ENCODE data around the gene SH2D2A. TPM values are rescaled to one million over a fixed set of nuclear protein-coding genes. Genes with fewer than 3 reads are reported as not detected.

Gene SH2D2A
- total and polyA plus RNA-seq, 2 of the 4 experiments (the other 2 are of a cell fraction) = not detected

DNA sequence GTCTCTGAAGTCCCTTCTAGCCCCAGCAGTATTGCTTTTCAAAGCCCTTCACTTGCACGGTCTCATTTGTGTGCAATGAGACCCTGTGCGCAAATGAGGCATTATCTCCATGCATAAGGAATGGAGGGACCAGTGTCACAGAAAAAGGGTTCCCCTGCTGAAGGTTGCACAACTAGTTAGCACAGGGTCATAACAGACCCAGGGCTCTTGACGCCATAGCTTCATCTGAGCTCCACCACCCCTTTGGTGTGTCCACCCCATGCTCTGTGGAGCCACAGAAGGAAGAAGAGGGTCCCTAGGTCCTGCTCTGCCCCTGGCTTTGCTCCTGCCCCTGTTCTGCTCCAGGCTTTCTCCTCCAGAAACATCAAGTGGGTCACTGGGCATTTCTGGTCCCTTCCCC is 12.6 kb downstream of the SH2D2A start:
- no peak overlapping the region for H3K27ac ChIP-seq (ENCODE audit: insufficient read depth, low read length)
- H2BK20ac ChIP-seq (ENCODE audit: low read depth, low read length) = no peak overlapping the region
- H2AK5ac ChIP-seq (ENCODE audit: low read depth, low read length) = no peak overlapping the region
- H3K14ac ChIP-seq (replicated peaks; ENCODE audit: low read depth, low read length) = no peak overlapping the region
- H2BK5ac ChIP-seq (ENCODE audit: low read depth, low read length, poor library complexity, severe bottlenecking) = no peak overlapping the region
- no peak overlapping the region for H3K4ac ChIP-seq (ENCODE audit: low read depth, low read length)
- no peak overlapping the region for H3K18ac ChIP-seq (ENCODE audit: low read depth, low read length)
- no peak overlapping the region for H3K56ac ChIP-seq (ENCODE audit: extremely low read depth, insufficient read depth, low read length)
- H3K79me1 ChIP-seq (ENCODE audit: low read depth in 1 of 2, low read length in 2 of 2) = no peaks in the 10 kb centered on the region
- H3K4me1 ChIP-seq (ENCODE audit: control insufficient read depth, insufficient read depth, low read length) = peaks cover 11% of the 10 kb centered on the region; the same call in 1 of the 2 replicates
- H4K91ac ChIP-seq (ENCODE audit: insufficient read depth, low read depth, low read length) = no peak overlapping the region
- H3K23ac ChIP-seq (ENCODE audit: low read depth, low read length) = no peak overlapping the region; the same call in 1 of the 2 replicates
- no peak overlapping the region for H4K5ac ChIP-seq (ENCODE audit: low read depth, low read length)
- ATAC-seq (ENCODE audit: low read depth) (no peak), DNase-seq (no peak)
- no peak overlapping the region for H3K4me2 ChIP-seq (ENCODE audit: low read depth, low read length)
- intact Hi-C loops (cut with micrococcal nuclease) (no loop called here), in situ Hi-C loops (cut with MboI; ENCODE audit: low sequenced_read_pairs) (no loop called here), dilution Hi-C loops (cut with HindIII; ENCODE audit: low sequenced_read_pairs, unreplicated experiment) (no loop called here)
- BruUV-seq (replicated peaks) = no TSS peak
- H2AFZ ChIP-seq (replicated peaks; ENCODE audit: low read length, poor library complexity) = no peak overlapping the region
- peaks cover 26% of the 10 kb centered on the region; the same call in 1 of the 2 replicates for H4K20me1 ChIP-seq (ENCODE audit: insufficient read depth, low read length)
- H3K9me1 ChIP-seq (ENCODE audit: insufficient read depth, low read length) = peaks cover 8% of the 10 kb centered on the region; the same call in 1 of the 2 replicates
- no peak overlapping the region for H2BK120ac ChIP-seq (ENCODE audit: low read depth, low read length)
- ChIA-PET POLR2A (ENCODE audit: unreplicated experiment) (no interaction called here), CTCF (no interaction called here)
- no peaks in the 10 kb centered on the region for H3K9me3 ChIP-seq (ENCODE audit: control insufficient read depth, insufficient read depth, low read length)
- 90% methylated on average over 2 of the region's 3 CpGs; no CpG with 5 or more reads in 1 of the 2 experiments for WGBS, 2 experiments (ENCODE audit: extremely low coverage in 2 of 2, insufficient read length in 1 of 2)
- H3K36me3 ChIP-seq (ENCODE audit: control insufficient read depth, insufficient read depth, low read length) = peaks cover 19% of the 10 kb centered on the region
- H4K8ac ChIP-seq (ENCODE audit: low read depth in 2 of 2, low read length in 2 of 2) = no peak overlapping the region
- TF ChIP-seq POLR2A (IDR thresholded peaks at IDR 0.05; ENCODE audit: low read depth, low read length) (no peak), BHLHE40 (IDR thresholded peaks at IDR 0.05; ENCODE audit: low read depth, low read length) (no peak), MXI1 (IDR thresholded peaks at IDR 0.05; ENCODE audit: borderline replicate concordance, low read depth, low read length) (no peak), NFE2L2 (IDR thresholded peaks at IDR 0.05; ENCODE audit: low read depth, low read length) (no peak), RFX5 (IDR thresholded peaks at IDR 0.05; ENCODE audit: low read depth, low read length) (no peak), MAZ (IDR thresholded peaks at IDR 0.05; ENCODE audit: borderline replicate concordance, low read depth, low read length) (no peak), FOS (IDR thresholded peaks at IDR 0.05; ENCODE audit: low read depth, low read length) (no peak), MAFK (IDR thresholded peaks at IDR 0.05; ENCODE audit: low read depth, low read length) (no peak), CEBPB (IDR thresholded peaks at IDR 0.05; ENCODE audit: low read depth, low read length) (no peak), RAD21 (IDR thresholded peaks at IDR 0.05; ENCODE audit: low read length) (no peak), CHD1 (IDR thresholded peaks at IDR 0.05; ENCODE audit: low read depth, low read length) (no peak), SMC3 (IDR thresholded peaks at IDR 0.05; ENCODE audit: low read depth, low read length) (no peak), RCOR1 (IDR thresholded peaks at IDR 0.05; ENCODE audit: insufficient replicate concordance, low read length) (no peak)
- TF ChIP-seq, protein P1, sequence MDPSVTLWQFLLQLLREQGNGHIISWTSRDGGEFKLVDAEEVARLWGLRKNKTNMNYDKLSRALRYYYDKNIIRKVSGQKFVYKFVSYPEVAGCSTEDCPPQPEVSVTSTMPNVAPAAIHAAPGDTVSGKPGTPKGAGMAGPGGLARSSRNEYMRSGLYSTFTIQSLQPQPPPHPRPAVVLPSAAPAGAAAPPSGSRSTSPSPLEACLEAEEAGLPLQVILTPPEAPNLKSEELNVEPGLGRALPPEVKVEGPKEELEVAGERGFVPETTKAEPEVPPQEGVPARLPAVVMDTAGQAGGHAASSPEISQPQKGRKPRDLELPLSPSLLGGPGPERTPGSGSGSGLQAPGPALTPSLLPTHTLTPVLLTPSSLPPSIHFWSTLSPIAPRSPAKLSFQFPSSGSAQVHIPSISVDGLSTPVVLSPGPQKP (IDR thresholded peaks at IDR 0.05; ENCODE audit: borderline replicate concordance, low read depth, low read length) = no peak
- TF ChIP-seq, protein P2, sequence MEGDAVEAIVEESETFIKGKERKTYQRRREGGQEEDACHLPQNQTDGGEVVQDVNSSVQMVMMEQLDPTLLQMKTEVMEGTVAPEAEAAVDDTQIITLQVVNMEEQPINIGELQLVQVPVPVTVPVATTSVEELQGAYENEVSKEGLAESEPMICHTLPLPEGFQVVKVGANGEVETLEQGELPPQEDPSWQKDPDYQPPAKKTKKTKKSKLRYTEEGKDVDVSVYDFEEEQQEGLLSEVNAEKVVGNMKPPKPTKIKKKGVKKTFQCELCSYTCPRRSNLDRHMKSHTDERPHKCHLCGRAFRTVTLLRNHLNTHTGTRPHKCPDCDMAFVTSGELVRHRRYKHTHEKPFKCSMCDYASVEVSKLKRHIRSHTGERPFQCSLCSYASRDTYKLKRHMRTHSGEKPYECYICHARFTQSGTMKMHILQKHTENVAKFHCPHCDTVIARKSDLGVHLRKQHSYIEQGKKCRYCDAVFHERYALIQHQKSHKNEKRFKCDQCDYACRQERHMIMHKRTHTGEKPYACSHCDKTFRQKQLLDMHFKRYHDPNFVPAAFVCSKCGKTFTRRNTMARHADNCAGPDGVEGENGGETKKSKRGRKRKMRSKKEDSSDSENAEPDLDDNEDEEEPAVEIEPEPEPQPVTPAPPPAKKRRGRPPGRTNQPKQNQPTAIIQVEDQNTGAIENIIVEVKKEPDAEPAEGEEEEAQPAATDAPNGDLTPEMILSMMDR (conservative IDR thresholded peaks at IDR 0.05; ENCODE audit: low read depth, low read length) = no peak
- TF ChIP-seq, protein P3, sequence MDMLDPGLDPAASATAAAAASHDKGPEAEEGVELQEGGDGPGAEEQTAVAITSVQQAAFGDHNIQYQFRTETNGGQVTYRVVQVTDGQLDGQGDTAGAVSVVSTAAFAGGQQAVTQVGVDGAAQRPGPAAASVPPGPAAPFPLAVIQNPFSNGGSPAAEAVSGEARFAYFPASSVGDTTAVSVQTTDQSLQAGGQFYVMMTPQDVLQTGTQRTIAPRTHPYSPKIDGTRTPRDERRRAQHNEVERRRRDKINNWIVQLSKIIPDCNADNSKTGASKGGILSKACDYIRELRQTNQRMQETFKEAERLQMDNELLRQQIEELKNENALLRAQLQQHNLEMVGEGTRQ (IDR thresholded peaks at IDR 0.05; ENCODE audit: low read depth, low read length) = no peak
- H3K27me3 ChIP-seq (ENCODE audit: control insufficient read depth, insufficient read depth, low read length) = peaks cover 13% of the 10 kb centered on the region; the same call in 1 of the 2 replicates
- H3K9ac ChIP-seq (ENCODE audit: low read depth, low read length) = no peak overlapping the region
- no peak overlapping the region for H3K4me3 ChIP-seq (ENCODE audit: insufficient read depth, low read depth, low read length)
- no peak overlapping the region for H2BK15ac ChIP-seq (ENCODE audit: low read depth, low read length)
- H2AK9ac ChIP-seq (replicated peaks; ENCODE audit: low read depth, low read length, poor library complexity) = no peak overlapping the region
